GM18526 (cell line): Measurements from ENCODE around the gene CADM2.

Experiments used
- POLR2A ChIP-seq: IDR thresholded peaks from 3 replicates; pipeline ENCODE4 v1.6.1; 2011; ENCODE audit not compliant: insufficient read length; ENCODE audit errors: extremely low read depth

CADM2 gene

DNA sequence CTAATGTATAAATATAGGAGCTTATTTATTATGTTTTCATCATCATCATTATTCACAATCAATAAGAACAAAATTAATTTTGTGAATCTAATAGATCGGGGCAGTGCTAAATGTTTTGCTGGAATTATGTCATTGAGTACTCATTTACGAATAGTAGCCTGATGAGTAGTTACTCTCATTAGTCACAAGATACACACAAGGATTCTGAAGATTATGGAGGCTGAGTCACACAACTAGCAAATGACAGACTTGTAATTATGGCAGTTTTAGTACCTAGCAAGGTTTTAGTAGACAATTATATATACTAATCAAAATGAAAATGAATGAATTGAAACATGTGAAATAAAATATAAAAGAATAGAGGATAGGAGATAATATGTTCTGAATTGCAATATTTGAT lies 954.2 kb downstream of the CADM2 start:
- TF ChIP-seq POLR2A, result no peak

DNA sequence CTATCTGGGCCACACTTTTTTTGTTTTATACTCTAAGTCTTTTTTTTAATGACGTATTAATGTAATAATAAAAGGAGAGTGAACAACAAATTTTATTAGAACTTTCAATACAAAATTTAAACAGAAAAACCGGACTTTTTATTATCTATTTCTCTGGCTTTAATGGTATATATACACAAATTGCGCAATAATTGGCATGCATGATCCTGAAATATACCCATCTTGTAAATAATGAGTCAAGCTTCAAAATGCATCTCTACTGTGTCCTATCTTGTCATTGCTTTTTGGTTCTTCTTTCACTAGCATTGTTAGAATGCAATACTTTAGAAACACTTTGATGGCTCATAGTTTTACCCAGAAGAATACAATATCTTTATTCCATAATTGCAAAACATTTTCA lies 963.6 kb downstream of the CADM2 start:
- TF ChIP-seq POLR2A, result no peak

- TF ChIP-seq POLR2A, result no peak
Measured at GRCh38 chr3:85930718-85931117, 971.9 kb downstream of the CADM2 start.

DNA sequence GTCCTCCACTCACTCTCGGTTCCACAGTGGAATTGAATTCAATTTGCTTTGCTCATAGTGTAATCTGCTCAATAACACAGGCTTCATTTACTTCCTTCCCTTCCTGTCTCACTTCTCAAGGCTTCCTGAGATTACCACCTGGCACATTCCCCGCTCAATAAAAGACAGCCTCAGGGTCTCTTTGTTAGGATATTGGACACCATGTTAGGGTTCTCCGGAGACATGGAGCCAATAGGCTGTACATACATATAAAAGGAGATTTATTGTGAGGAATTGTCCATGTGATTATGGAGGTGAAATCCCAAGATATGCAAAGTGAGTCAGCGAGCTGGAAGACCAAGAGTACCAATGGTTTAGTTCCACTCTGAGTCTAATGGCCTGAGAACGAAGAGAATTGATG lies 974.5 kb downstream of the CADM2 start:
- TF ChIP-seq POLR2A, result no peak

DNA sequence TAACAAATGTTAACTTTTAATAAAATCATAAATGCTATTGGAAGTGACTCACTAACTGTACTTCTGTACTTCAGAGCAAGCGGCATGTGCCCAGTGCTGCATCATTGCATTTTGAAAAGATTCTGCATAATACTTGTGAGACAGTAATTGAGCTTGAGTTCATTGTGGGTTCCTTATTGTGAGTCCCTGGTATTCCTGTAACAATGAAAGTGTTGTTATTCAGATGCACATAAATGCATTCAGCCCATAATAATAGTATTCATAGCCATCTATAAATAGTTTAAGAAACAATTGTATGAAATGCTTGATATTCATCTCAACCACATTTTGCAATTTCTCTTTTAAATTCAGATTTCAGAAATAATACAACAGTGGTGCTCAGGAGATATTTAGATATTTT lies 976.4 kb downstream of the CADM2 start:
- no peak for TF ChIP-seq POLR2A

DNA sequence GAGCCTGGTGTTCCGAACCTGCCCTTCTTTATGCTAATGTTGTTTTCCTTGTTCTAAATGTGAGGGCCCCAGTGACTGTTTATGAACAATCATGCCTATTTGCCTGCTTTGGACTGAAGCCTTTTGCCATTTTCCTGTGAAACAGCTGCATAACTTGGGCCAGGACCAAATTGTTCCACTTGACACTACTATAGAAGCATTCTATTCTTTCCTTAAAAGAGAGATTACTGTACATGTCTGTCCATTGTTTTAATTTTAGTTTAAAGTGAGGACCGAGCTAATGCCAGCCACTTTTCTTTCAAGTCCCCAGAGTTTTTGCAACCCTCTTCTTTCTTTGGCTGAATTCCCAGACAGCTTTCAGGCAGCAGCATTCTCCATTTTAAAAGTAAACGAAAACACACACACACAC lies 980.3 kb downstream of the CADM2 start:
- TF ChIP-seq POLR2A, result no peak

DNA sequence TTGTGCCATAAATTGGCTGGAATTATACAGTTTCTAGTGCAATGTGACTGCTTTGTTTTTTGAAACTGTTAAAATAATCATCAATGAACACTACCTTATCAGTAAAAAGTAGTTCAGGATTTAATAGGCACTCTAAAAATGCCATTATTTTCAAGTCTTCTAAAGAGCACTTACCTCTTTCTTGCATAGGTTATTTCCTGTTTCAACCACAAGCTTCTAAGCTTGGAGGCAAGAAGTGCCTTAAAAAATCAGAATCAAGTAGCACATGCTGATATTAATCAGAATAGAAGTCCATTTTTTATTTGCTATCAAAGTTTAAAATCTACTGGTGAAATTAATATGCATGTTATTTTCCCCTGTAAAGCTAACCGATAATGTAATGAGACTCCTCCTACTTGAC lies 991.6 kb downstream of the CADM2 start:
- TF ChIP-seq POLR2A, result no peak

DNA sequence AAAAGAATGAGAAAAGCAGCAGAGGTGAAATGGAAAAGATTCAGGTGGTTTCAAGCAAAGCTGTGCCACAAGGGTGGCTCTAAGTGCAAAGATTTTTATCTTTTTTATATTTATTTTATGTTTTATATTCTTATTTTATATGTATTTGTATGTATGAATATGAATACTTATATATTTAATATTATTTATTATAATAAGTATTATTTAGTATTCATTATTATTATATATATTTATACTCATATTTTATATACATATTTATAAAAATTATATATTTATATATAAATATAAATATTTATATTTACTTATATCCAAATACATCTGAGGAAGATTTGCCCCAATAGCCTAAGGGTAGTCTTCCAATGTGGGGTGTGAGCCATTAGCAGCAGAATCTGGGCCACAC lies 1002.0 kb downstream of the CADM2 start:
- no peak for TF ChIP-seq POLR2A

DNA sequence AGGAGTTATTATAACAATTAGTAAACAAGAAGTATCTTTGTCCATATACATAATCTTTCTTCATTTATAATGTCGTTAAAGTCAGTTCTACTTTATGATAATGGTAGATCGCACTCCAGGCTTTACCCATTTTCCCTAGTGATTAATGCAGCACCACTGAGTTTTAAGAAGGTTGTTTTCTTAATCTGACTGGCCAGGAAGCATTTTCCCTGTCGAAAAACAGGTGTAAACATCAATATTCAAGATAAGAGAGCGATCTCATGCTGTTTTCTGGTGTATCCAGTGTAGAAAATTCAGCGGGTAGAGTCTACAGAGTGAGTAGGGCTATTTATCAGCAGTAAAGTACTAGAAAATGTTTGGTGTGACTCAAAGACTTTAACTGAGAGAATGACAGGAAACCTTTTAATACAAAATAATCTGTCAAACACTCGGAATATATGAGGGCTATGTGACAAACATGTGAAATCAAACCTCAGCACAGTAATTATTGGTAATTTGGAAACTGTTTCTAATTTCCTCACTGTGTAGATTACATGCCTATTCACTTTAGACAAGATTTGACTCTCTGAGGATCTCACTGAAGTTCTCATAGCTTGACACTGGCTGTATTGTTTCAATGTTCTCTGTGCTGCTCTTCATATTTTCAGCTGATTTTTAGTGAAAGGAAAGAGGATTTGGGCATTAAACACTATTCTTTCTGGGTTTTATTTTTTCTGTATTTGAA lies 1019.0 kb downstream of the CADM2 start:
- TF ChIP-seq POLR2A, result no peak

DNA sequence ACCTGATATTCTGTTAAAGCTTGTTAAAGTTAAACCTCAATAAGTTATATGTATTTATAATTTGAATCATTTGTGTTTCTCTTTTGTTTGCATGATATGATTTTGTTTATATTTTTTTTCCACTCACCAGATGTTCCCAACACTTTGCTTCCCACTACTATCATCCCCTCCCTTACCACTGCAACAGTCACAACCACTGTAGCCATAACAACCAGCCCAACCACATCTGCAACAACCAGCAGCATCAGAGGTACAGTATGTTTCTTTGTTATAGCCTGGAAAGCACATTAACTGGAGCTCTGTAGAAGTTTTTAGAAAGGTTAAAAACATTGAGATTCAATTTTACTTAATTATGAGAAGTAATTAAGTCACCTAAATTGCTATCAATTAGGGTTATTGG lies 1020.2 kb downstream of the CADM2 start:
- TF ChIP-seq POLR2A, result no peak

GRCh38 chr3:86029590-86029989 lies 1070.8 kb downstream of the CADM2 start:
- TF ChIP-seq POLR2A, result no peak

DNA sequence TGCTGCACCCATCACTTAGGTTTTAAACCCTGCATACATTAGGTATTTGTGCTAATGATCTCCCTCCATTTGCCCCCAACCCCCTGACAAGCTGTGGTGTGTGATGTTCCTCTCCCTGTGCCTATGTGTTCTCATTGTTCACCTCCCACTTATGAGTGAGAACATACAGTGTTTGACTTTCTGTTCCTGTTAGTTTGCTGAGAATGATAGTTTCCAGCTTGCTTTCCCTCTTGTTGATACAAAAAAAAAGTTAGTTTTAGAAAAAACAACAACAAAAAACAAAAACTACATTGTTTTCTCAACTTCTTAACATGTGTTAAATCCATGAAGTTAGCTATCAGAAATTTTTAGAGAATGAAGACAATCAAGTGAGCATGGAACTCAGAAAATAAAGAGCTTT lies 1079.1 kb downstream of the CADM2 start:
- TF ChIP-seq POLR2A, result no peak

DNA sequence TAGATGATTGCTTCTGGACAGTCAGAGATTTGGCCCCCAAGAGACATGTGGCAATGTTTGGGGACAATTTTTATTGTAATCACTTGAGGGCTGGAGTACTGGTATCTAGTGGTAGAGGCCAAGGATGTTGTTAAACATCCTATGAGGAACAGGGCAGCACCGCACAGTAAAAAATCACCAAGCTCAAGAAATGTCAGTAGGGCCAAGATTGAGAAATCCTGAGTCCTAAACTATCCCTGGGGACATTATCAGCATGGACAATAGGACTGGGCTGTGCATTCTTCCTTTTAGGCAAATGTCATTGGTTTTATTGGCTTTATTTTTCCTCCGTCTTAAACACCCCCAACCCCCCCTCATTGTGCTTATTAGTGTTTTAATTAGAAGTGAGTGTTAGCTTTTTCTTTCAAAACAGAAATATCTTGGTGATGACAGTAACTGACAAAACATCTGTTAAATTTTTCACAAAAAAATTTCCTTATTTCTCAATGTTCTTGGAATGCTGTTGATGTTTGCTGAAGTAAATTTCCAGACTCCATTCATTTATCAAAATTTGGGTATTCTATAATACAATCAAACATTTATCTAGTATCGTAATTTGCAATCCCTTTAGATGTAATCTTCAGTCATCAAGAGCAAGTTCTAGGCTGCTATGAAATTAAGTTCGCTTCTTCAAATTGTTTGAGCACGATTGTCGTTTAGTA lies 1087.8 kb downstream of the CADM2 start:
- TF ChIP-seq POLR2A, result no peak

DNA sequence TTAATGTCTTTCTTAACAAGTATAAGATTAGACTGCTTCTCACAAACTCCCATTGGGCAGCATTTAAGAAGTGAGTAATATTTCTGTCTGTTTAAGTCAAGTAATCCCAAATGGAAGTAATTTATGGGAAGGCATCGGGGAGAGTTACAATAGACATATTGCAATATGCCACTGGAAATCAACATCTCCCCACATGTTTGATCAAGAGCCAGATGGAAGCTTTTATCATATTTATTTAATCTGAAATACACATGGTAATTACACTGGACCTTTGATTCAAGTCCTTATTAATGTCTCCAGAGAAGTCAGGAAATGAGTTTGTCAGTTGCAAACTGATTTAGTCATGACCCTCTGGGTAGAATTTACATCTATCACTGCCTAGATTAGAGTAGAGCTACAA lies 1088.4 kb downstream of the CADM2 start:
- no peak for TF ChIP-seq POLR2A

- TF ChIP-seq POLR2A, result no peak
Measured at GRCh38 chr3:86051058-86051457, 1092.3 kb downstream of the CADM2 start.

- TF ChIP-seq POLR2A, result no peak
Measured at GRCh38 chr3:86056032-86056431, 1097.2 kb downstream of the CADM2 start.

DNA sequence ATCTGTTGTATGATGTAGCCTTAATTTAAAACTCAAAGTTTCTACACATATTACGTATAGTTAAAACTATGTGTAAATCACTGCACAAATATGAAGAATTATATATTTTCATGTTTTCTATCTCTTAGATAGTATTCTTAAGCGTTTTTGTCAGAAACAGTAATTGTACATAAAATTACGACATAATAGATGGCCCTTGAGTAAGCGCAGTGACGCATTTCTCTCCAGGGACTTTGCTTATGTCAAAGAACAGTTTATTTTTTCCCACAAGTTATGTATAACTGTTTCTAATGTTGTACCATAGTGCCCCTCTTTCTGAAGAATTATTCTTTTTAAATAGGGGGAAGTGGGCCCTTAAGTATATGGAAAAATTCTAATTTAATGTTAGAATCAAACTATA lies 1098.2 kb downstream of the CADM2 start:
- TF ChIP-seq POLR2A, result no peak
